ENCODE results near the gene RFC5. TPM values are rescaled to one million over a fixed set of nuclear protein-coding genes. Genes with fewer than 3 reads are reported as not detected.
A peak's percentile ranks its signal among the peaks of the same experiment; 100 is the strongest.

The RFC5 gene
- total RNA-seq, 1 experiment from 2014 or later, result 78.6 TPM

GRCh38 chr12:117967512-117967911, 49.0 kb upstream of the RFC5 start:
- Histone ChIP-seq H3K4me1 (ENCODE audit: control insufficient read depth in 1 of 2, insufficient read depth in 2 of 2, low read length in 2 of 2) (peaks cover 11 to 28% of the 10 kb centered on the region in 2 experiments), H3K4me2 (ENCODE audit: low read length) (peak overlapping the region; percentile 94), H2AFZ (ENCODE audit: low read depth, low read length, poor library complexity, severe bottlenecking) (no peak overlapping the region), H4K20me1 (ENCODE audit: insufficient read depth) (no peaks in the 10 kb centered on the region), H3K27ac (ENCODE audit: low read depth, low read length) (no peak overlapping the region), H3K9me3 (ENCODE audit: control insufficient read depth in 1 of 2, insufficient read depth in 1 of 2, low read depth in 1 of 2, low read length in 2 of 2) (peaks cover 0 to 16% of the 10 kb centered on the region in 2 experiments; a peak in 1 of 4 replicates), H3K36me3 (ENCODE audit: control insufficient read depth in 1 of 2, insufficient read depth in 2 of 2, low read length in 2 of 2) (0 out of 4 replicates have a peak, but pooled peaks cover 0 to 4% of the 10 kb centered on the region in 2 experiments), H3K4me3 (replicated peaks in 1 of 2; ENCODE audit: low read depth in 1 of 2, low read length in 2 of 2) (peak overlapping the region; percentile 87 to 89), H3K27me3 (ENCODE audit: insufficient read depth, low read length) (no peaks in the 10 kb centered on the region), H3K79me2 (ENCODE audit: insufficient read depth, low read length) (peaks cover 8% of the 10 kb centered on the region), H3K9ac (ENCODE audit: low read length) (peak overlapping the region; percentile 83; the same call in 1 of the 2 replicates), H3K9me2 (ENCODE audit: insufficient read depth) (no peaks in the 10 kb centered on the region)
- ATAC-seq (no peak), DNase-seq (ENCODE audit: low read depth, low spot score) (no peak)
- POLR2A ChIA-PET, result no interaction called here
- BruUV-seq (replicated peaks), result no TSS peak
- RAD21 ChIA-PET (ENCODE audit: low non-redundant PET in 1 of 2, low total read pairs in 2 of 2, uncharacterized antibody in 2 of 2, unreplicated experiment in 2 of 2), result no interaction called here
- intact Hi-C loops (cut with micrococcal nuclease), result no loop called here
- no peak for TF ChIP-seq POLR2A (IDR thresholded peaks at IDR 0.05; ENCODE audit: borderline replicate concordance, extremely low read depth, insufficient read depth, insufficient read length)
- no peak for TF ChIP-seq EZH2 (IDR thresholded peaks at IDR 0.05)
- TF ChIP-seq REST (IDR thresholded peaks at IDR 0.05; ENCODE audit: low read depth), result no peak
- no peak for TF ChIP-seq CEBPB (IDR thresholded peaks at IDR 0.05; ENCODE audit: low read depth)
- no peak for TF ChIP-seq EGR1 (IDR thresholded peaks at IDR 0.05; ENCODE audit: low read depth)
- no peak for TF ChIP-seq EZH2phosphoT487 (IDR thresholded peaks at IDR 0.05; ENCODE audit: borderline replicate concordance)
- no peak for TF ChIP-seq FOSL1 (IDR thresholded peaks at IDR 0.05; ENCODE audit: low read depth)
- no peak for TF ChIP-seq SRF (IDR thresholded peaks at IDR 0.05; ENCODE audit: low read depth)
- TF ChIP-seq ZBTB33 (IDR thresholded peaks at IDR 0.05; ENCODE audit: extremely low read depth, insufficient replicate concordance, low read length), result no peak
- TF ChIP-seq TCF7L2 (IDR thresholded peaks at IDR 0.05; ENCODE audit: borderline replicate concordance, extremely low read depth, insufficient read depth, insufficient read length), result no peak
- TF ChIP-seq ATF3 (IDR thresholded peaks at IDR 0.05), result no peak
- no peak for TF ChIP-seq MAX (IDR thresholded peaks at IDR 0.05)
- no peak for TF ChIP-seq SP1 (IDR thresholded peaks at IDR 0.05; ENCODE audit: low read depth)
- TF ChIP-seq SIN3A (IDR thresholded peaks at IDR 0.05; ENCODE audit: low read depth), result no peak
- TF ChIP-seq POLR2AphosphoS5 (IDR thresholded peaks at IDR 0.05; ENCODE audit: low read depth, low read length), result no peak
- no peak for TF ChIP-seq ZFX (IDR thresholded peaks at IDR 0.05)
- no peak for TF ChIP-seq YY1 (IDR thresholded peaks at IDR 0.05; ENCODE audit: extremely low read depth, insufficient replicate concordance, low read depth, low read length)
- CTCF ChIA-PET, result no interaction called here
